Omental fat pad (tissue), 4 donors: ENCODE measurements around the gene SORCS2. TPM values are rescaled to one million over a fixed set of nuclear protein-coding genes. Genes with fewer than 3 reads are reported as not detected.

Experiments
- ATAC-seq: fragments of 150-250 bp; one replicate; pipeline ENCODE4 v1.9.1; 2016; ENCODE audit warnings: mild to moderate bottlenecking, moderate library complexity; ENCODE audit not compliant: low FRiP score
- DNase-seq: peaks from one replicate; pipeline ENCODE4 v3.0.0-alpha.2; 2019; ENCODE audit warnings: low spot score
- CTCF ChIP-seq, 3 donors: fragments of 450-650 bp; IDR thresholded peaks; one replicate each; pipeline ENCODE4 v1.5.1; 2016 to 2017; ENCODE audit warnings: antibody characterized with exemption in 3 of 3, mild to moderate bottlenecking in 3 of 3, moderate library complexity in 2 of 3
- total RNA-seq, 4 donors: library from RNA; depleted of rRNA; stranded (reverse); fragments of >200 nt; gene quantifications; one replicate each; pipeline ENCODE4 v1.1.0, GENCODE V29; 2016

The SORCS2 gene
- total RNA-seq, 4 donors from 2014 or later = 0.63 to 4.6 (median 1.2) TPM

- ATAC-seq (no peak), DNase-seq (no peak)
- no peak for TF ChIP-seq CTCF (IDR thresholded peaks at IDR 0.05)
These were observed 511.8 kb downstream of the SORCS2 start for GRCh38 chr4:7704091-7704490.

GRCh38 chr4:7704625-7705024, 512.3 kb downstream of the SORCS2 start:
- DNase-seq (no peak), ATAC-seq (no peak)
- no peak for TF ChIP-seq CTCF (IDR thresholded peaks at IDR 0.05)

GRCh38 chr4:7705062-7705461, 512.7 kb downstream of the SORCS2 start:
- no peak for TF ChIP-seq CTCF (IDR thresholded peaks at IDR 0.05)
- ATAC-seq = no peak

GRCh38 chr4:7705593-7705992, 513.3 kb downstream of the SORCS2 start:
- no peak for TF ChIP-seq CTCF (IDR thresholded peaks at IDR 0.05)
- DNase-seq = no peak
- no peak for ATAC-seq

More at GRCh38 chr4:7705062-7705461, 512.7 kb downstream of the SORCS2 start:
- DNase-seq = no peak

- DNase-seq (no peak), ATAC-seq (no peak)
- no peak for TF ChIP-seq CTCF (IDR thresholded peaks at IDR 0.05)
These were observed 515.9 kb downstream of the SORCS2 start for GRCh38 chr4:7708238-7708637.

GRCh38 chr4:7708981-7709380, 516.6 kb downstream of the SORCS2 start:
- DNase-seq (no peak), ATAC-seq (no peak)
- no peak for TF ChIP-seq CTCF (IDR thresholded peaks at IDR 0.05)

- ATAC-seq (no peak), DNase-seq (no peak)
- no peak for TF ChIP-seq CTCF (IDR thresholded peaks at IDR 0.05)
These were observed 517.1 kb downstream of the SORCS2 start for GRCh38 chr4:7709431-7709830.
